ENCODE measurements around the gene TAF1C.
"Not testable (repeated sequence)": the region's sequence is repeated elsewhere in the genome, so short reads cannot be mapped to it uniquely, and the experiment has no call there.

TAF1C gene

GRCh38 chr16:84216144-84216543 lies 29.3 kb upstream of the TAF1C start:
- H3K9me3 ChIP-seq (ENCODE audit: insufficient read depth, low read depth, low read length); H3K4ac ChIP-seq (ENCODE audit: low read depth, low read length); H3K79me2 ChIP-seq (ENCODE audit: control insufficient read depth, insufficient read depth, low read length, poor library complexity); H3K18ac ChIP-seq (ENCODE audit: low read length); H3K79me1 ChIP-seq (ENCODE audit: low read length); H4K8ac ChIP-seq (ENCODE audit: low read depth, low read length); H2BK12ac ChIP-seq (ENCODE audit: low read length); H3K23ac ChIP-seq (ENCODE audit: low read length); H2AFZ ChIP-seq (ENCODE audit: insufficient read depth, low read length, poor library complexity); H3K27me3 ChIP-seq (ENCODE audit: insufficient read depth, low read length); H3K14ac ChIP-seq (ENCODE audit: low read length); H2AK5ac ChIP-seq (ENCODE audit: low read length); H3K9ac ChIP-seq (ENCODE audit: low read length); H4K91ac ChIP-seq (ENCODE audit: low read depth, low read length); H3K4me1 ChIP-seq (ENCODE audit: control insufficient read depth in 1 of 2, insufficient read depth in 2 of 2, low read length in 2 of 2); DNase-seq; H3K4me2 ChIP-seq (ENCODE audit: low read length); H2BK5ac ChIP-seq (ENCODE audit: low read depth, low read length, poor library complexity); H3K4me3 ChIP-seq (ENCODE audit: low read depth, low read length); H4K12ac ChIP-seq (ENCODE audit: low read depth, low read length); H3K36me3 ChIP-seq (ENCODE audit: control insufficient read depth in 1 of 2, insufficient read depth in 2 of 2, low read length in 2 of 2); H2BK120ac ChIP-seq (ENCODE audit: insufficient read depth, low read length, poor library complexity); H3K27ac ChIP-seq (ENCODE audit: low read depth, low read length): not testable (repeated sequence)
- no CpG with 5 or more reads among the region's 3 CpGs for WGBS (ENCODE audit: extremely low coverage, insufficient coverage, insufficient read length)

- Histone ChIP-seq H3K27ac (ENCODE audit: low read depth, low read length) (no peak overlapping the region), H3K9ac (ENCODE audit: low read length) (no peak overlapping the region), H3K4me1 (ENCODE audit: control insufficient read depth in 1 of 2, insufficient read depth in 2 of 2, low read length in 2 of 2) (peaks cover 0 to 5% of the 10 kb centered on the region in 2 experiments), H3K36me3 (ENCODE audit: control insufficient read depth in 1 of 2, insufficient read depth in 2 of 2, low read length in 2 of 2) (no peaks in the 10 kb centered on the region), H3K79me2 (ENCODE audit: control insufficient read depth, insufficient read depth, low read length, poor library complexity) (no peaks in the 10 kb centered on the region), H3K4me3 (ENCODE audit: low read depth, low read length) (no peak overlapping the region), H2BK5ac (ENCODE audit: low read depth, low read length, poor library complexity) (no peak overlapping the region), H3K9me3 (ENCODE audit: insufficient read depth, low read depth, low read length) (peaks cover 1% of the 10 kb centered on the region), H4K12ac (ENCODE audit: low read depth, low read length) (no peak overlapping the region), H2BK12ac (ENCODE audit: low read length) (no peak overlapping the region), H3K4ac (ENCODE audit: low read depth, low read length) (no peak overlapping the region), H2AK5ac (ENCODE audit: low read length) (no peak overlapping the region), H2AFZ (ENCODE audit: insufficient read depth, low read length, poor library complexity) (no peak overlapping the region), H3K27me3 (ENCODE audit: insufficient read depth, low read length) (no peaks in the 10 kb centered on the region), H3K79me1 (ENCODE audit: low read length) (no peaks in the 10 kb centered on the region), H3K14ac (ENCODE audit: low read length) (no peak overlapping the region), H4K8ac (ENCODE audit: low read depth, low read length) (no peak overlapping the region), H3K23ac (ENCODE audit: low read length) (no peak overlapping the region), H2BK120ac (ENCODE audit: insufficient read depth, low read length, poor library complexity) (no peak overlapping the region), H4K91ac (ENCODE audit: low read depth, low read length) (no peak overlapping the region), H3K4me2 (ENCODE audit: low read length) (no peak overlapping the region), H3K18ac (ENCODE audit: low read length) (no peak overlapping the region)
- no peak for DNase-seq
- WGBS (ENCODE audit: extremely low coverage, insufficient coverage, insufficient read length) = no CpG with 5 or more reads among the region's 5 CpGs
Observed at GRCh38 chr16:84215531-84215930, 28.7 kb upstream of the TAF1C start.

GRCh38 chr16:84214451-84215066 lies 27.7 kb upstream of the TAF1C start:
- H3K79me2 ChIP-seq (ENCODE audit: control insufficient read depth, insufficient read depth, low read length, poor library complexity) = no peaks in the 10 kb centered on the region
- H3K79me1 ChIP-seq (ENCODE audit: low read length) = no peaks in the 10 kb centered on the region
- no peak overlapping the region for H2AK5ac ChIP-seq (ENCODE audit: low read length)
- no peak for DNase-seq
- H3K14ac ChIP-seq (ENCODE audit: low read length) = no peak overlapping the region
- no peak overlapping the region for H2AFZ ChIP-seq (ENCODE audit: insufficient read depth, low read length, poor library complexity)
- H3K4ac ChIP-seq (ENCODE audit: low read depth, low read length) = no peak overlapping the region
- H3K4me1 ChIP-seq (ENCODE audit: control insufficient read depth in 1 of 2, insufficient read depth in 2 of 2, low read length in 2 of 2) = peaks cover 0 to 5% of the 10 kb centered on the region in 2 experiments
- H3K23ac ChIP-seq (ENCODE audit: low read length) = no peak overlapping the region
- no peak overlapping the region for H4K91ac ChIP-seq (ENCODE audit: low read depth, low read length)
- no CpG with 5 or more reads among the region's 15 CpGs for WGBS (ENCODE audit: extremely low coverage, insufficient coverage, insufficient read length)
- no peak overlapping the region for H2BK120ac ChIP-seq (ENCODE audit: insufficient read depth, low read length, poor library complexity)
- no peak overlapping the region for H3K18ac ChIP-seq (ENCODE audit: low read length)
- no peaks in the 10 kb centered on the region for H3K36me3 ChIP-seq (ENCODE audit: control insufficient read depth in 1 of 2, insufficient read depth in 2 of 2, low read length in 2 of 2)
- no peak overlapping the region for H3K27ac ChIP-seq (ENCODE audit: low read depth, low read length)
- H4K8ac ChIP-seq (ENCODE audit: low read depth, low read length) = no peak overlapping the region
- no peak overlapping the region for H3K4me3 ChIP-seq (ENCODE audit: low read depth, low read length)
- no peak overlapping the region for H2BK5ac ChIP-seq (ENCODE audit: low read depth, low read length, poor library complexity)
- H3K4me2 ChIP-seq (ENCODE audit: low read length) = no peak overlapping the region
- H4K12ac ChIP-seq (ENCODE audit: low read depth, low read length) = no peak overlapping the region
- no peak overlapping the region for H3K9ac ChIP-seq (ENCODE audit: low read length)
- H2BK12ac ChIP-seq (ENCODE audit: low read length) = no peak overlapping the region
- H3K27me3 ChIP-seq (ENCODE audit: insufficient read depth, low read length) = no peaks in the 10 kb centered on the region
- peaks cover 2% of the 10 kb centered on the region for H3K9me3 ChIP-seq (ENCODE audit: insufficient read depth, low read depth, low read length)

DNA sequence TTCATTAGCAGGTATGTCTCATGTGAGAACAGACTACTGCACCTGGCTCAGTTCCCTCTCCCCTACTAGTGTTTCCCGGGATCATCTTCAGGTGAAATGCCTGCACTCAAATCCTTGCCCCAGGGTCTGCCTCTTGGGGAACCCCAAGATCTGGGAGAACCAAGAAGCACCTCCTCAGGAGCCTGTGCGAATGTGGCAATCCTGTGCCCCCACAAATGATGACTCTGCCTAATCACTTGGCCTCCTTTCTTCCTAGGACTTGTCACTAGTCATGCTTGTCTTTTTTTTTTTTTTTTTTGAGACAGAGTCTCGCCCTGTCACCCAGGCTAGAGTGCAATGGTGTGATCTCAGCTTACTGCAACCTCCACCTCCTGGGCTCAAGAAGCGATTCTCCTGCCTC lies 25.8 kb upstream of the TAF1C start:
- no CpG with 5 or more reads among the region's 4 CpGs for WGBS (ENCODE audit: extremely low coverage, insufficient coverage, insufficient read length)
- Histone ChIP-seq H2AFZ (ENCODE audit: insufficient read depth, low read length, poor library complexity) (no peak overlapping the region), H4K8ac (ENCODE audit: low read depth, low read length) (no peak overlapping the region)

More for the DNA sequence above, 25.8 kb upstream of the TAF1C start:
- Histone ChIP-seq H3K27me3 (ENCODE audit: insufficient read depth, low read length) (no peaks in the 10 kb centered on the region), H3K4me1 (ENCODE audit: control insufficient read depth in 1 of 2, insufficient read depth in 2 of 2, low read length in 2 of 2) (no peaks in the 10 kb centered on the region), H2AK5ac (ENCODE audit: low read length) (no peak overlapping the region), H3K4me3 (ENCODE audit: low read depth, low read length) (no peak overlapping the region), H3K27ac (ENCODE audit: low read depth, low read length) (no peak overlapping the region), H3K4me2 (ENCODE audit: low read length) (no peak overlapping the region), H3K9ac (ENCODE audit: low read length) (no peak overlapping the region), H2BK12ac (ENCODE audit: low read length) (no peak overlapping the region), H3K18ac (ENCODE audit: low read length) (no peak overlapping the region), H3K9me3 (ENCODE audit: insufficient read depth, low read depth, low read length) (peaks cover 2% of the 10 kb centered on the region), H3K4ac (ENCODE audit: low read depth, low read length) (no peak overlapping the region), H3K79me1 (ENCODE audit: low read length) (no peaks in the 10 kb centered on the region), H3K36me3 (ENCODE audit: control insufficient read depth in 1 of 2, insufficient read depth in 2 of 2, low read length in 2 of 2) (no peaks in the 10 kb centered on the region), H4K12ac (ENCODE audit: low read depth, low read length) (no peak overlapping the region), H3K79me2 (ENCODE audit: control insufficient read depth, insufficient read depth, low read length, poor library complexity) (no peaks in the 10 kb centered on the region), H3K23ac (ENCODE audit: low read length) (no peak overlapping the region), H2BK120ac (ENCODE audit: insufficient read depth, low read length, poor library complexity) (no peak overlapping the region), H2BK5ac (ENCODE audit: low read depth, low read length, poor library complexity) (no peak overlapping the region), H4K91ac (ENCODE audit: low read depth, low read length) (no peak overlapping the region), H3K14ac (ENCODE audit: low read length) (no peak overlapping the region)
- no peak for DNase-seq

All from trophoblast cell (in vitro differentiated cells and primary cell).